HG03280 (cell line): ENCODE results near the gene DCK.
"Not testable (repeated sequence)": the region's sequence is repeated elsewhere in the genome, so short reads cannot be mapped to it uniquely, and the experiment has no call there.

Experiments
- ATAC-seq: cut with Tn5 transposase; IDR thresholded peaks from one replicate; pipeline ENCODE4 v1.9.1; 2021; ENCODE audit warnings: mild to moderate bottlenecking, moderate library complexity; ENCODE audit not compliant: unreplicated experiment

The DCK gene

GRCh38 chr4:71059573-71059972, 66.1 kb downstream of the DCK start:
- not testable (repeated sequence) for ATAC-seq

GRCh38 chr4:71062436-71062835, 69.0 kb downstream of the DCK start:
- ATAC-seq, result no peak

- ATAC-seq, result no peak
These were observed 70.3 kb downstream of the DCK start for GRCh38 chr4:71063711-71064110.

GRCh38 chr4:71064521-71064920, 71.1 kb downstream of the DCK start:
- no peak for ATAC-seq

- ATAC-seq, result no peak
These were observed 72.6 kb downstream of the DCK start for GRCh38 chr4:71065991-71066510.

GRCh38 chr4:71066737-71067716, 73.6 kb downstream of the DCK start:
- no peak for ATAC-seq

GRCh38 chr4:71069063-71069462, 75.6 kb downstream of the DCK start:
- ATAC-seq, result no peak

GRCh38 chr4:71070015-71070414, 76.6 kb downstream of the DCK start:
- no peak for ATAC-seq

GRCh38 chr4:71074452-71075299, 81.2 kb downstream of the DCK start:
- no peak for ATAC-seq
